ENCODE results near the gene ABCA1. TPM values are rescaled to one million over a fixed set of nuclear protein-coding genes. Genes with fewer than 3 reads are reported as not detected.
"Not testable (repeated sequence)": the region's sequence is repeated elsewhere in the genome, so short reads cannot be mapped to it uniquely, and the experiment has no call there.

Gene ABCA1
- total RNA-seq, 4 donors from 2014 or later, result 18.3 to 59.8 (median 35.0) TPM

DNA sequence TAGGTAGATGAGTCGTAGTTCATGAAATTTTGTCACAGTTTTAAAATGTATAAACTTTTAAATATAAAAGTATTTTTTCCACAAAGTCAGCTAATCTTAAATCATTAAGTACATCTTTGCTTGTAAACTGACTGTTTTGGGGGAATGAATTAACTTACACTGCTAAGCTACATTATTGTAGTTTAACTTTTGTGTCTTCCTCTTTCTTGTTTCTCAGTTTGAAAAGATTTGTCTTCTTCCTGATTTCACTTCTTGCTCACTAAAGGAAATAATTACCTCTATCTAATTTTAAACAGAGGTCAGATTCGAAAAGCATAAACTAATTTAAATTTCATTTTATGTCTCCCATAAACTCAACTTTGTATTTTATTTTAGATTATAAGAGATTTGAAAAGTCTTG, 158.3 kb downstream of the ABCA1 start:
- TF ChIP-seq POLR2A (IDR thresholded peaks at IDR 0.05) (no peak), CTCF (IDR thresholded peaks at IDR 0.05) (no peak)
- Histone ChIP-seq H3K27ac (no peak overlapping the region), H3K4me1 (peaks cover 0 to 9% of the 10 kb centered on the region in 2 donors), H3K4me3 (replicated peaks in 1 of 3) (no peak overlapping the region), H3K36me3 (no peaks in the 10 kb centered on the region), H3K27me3 (no peaks in the 10 kb centered on the region), H3K9me3 (no peaks in the 10 kb centered on the region)
- WGBS, 2 donors, result 89 to 92% methylated on average over 2 of the region's 2 CpGs
- intact Hi-C loops (cut with DNase I), result no loop called here
- DNase-seq, result no peak

GRCh38 chr9:104769029-104769428, 158.9 kb downstream of the ABCA1 start:
- 98% methylated on average over 12 of the region's 12 CpGs for WGBS, 2 donors

DNA sequence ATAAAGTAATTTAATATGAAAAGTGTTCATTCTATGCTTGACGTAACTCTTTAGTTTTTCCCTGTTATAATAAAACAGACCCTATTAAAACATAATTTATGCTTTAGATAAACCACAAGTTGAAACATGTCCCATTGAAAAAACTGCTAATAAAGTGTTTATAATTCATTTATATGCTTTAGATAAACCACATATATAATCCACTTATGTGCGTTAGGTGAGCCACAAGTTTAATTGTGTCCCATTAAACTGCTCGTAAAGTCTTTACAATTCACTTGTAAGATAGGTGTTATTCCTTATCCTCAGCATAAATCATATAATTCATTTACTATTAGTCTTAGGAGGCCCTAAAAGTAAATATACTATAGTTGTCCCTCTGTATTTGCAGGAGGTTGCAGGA, 160.4 kb downstream of the ABCA1 start:
- TF ChIP-seq POLR2A (IDR thresholded peaks at IDR 0.05) (no peak), CTCF (IDR thresholded peaks at IDR 0.05) (no peak)
- H3K27ac ChIP-seq, result no peak overlapping the region
- H3K36me3 ChIP-seq, result no peaks in the 10 kb centered on the region
- intact Hi-C loops (cut with DNase I), result no loop called here
- peaks cover 0 to 9% of the 10 kb centered on the region in 2 donors for H3K4me1 ChIP-seq
- H3K9me3 ChIP-seq, result no peaks in the 10 kb centered on the region
- H3K4me3 ChIP-seq (replicated peaks in 1 of 3), result no peak overlapping the region
- DNase-seq, result no peak
- H3K27me3 ChIP-seq, result no peaks in the 10 kb centered on the region
- 98 to 100% methylated on average over 3 of the region's 3 CpGs for WGBS, 2 donors

More at GRCh38 chr9:104769029-104769428, 158.9 kb downstream of the ABCA1 start:
- DNase-seq; H3K9me3 ChIP-seq; intact Hi-C loops (cut with DNase I); H3K27me3 ChIP-seq; H3K27ac ChIP-seq; H3K36me3 ChIP-seq; H3K4me3 ChIP-seq (replicated peaks in 1 of 3); H3K4me1 ChIP-seq: not testable (repeated sequence)

DNA sequence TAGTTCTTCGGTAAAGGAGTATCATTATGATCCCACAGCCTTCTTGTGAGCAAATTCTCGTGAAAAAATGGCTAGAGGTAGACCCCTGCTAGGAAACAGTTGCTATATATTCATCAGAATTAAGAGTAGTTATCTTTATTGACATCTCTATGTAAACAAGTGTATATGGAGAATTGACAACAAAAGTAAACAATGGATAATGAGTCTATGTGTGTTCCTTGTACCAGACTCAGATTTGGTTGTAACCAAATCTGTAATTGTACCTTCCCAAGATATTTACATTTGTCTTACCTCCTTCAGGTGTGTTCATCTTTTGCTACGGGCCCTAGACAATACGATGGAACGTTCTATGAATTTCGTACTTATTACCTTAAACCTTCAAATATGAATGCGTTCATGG, 161.9 kb downstream of the ABCA1 start:
- DNase-seq, result no peak
- WGBS, 2 donors, result 94 to 96% methylated on average over 7 of the region's 7 CpGs
- no peaks in the 10 kb centered on the region for H3K27me3 ChIP-seq
- H3K9me3 ChIP-seq, result no peaks in the 10 kb centered on the region
- H3K27ac ChIP-seq, result no peak overlapping the region
- no peaks in the 10 kb centered on the region for H3K36me3 ChIP-seq
- TF ChIP-seq POLR2A (IDR thresholded peaks at IDR 0.05) (no peak), CTCF (IDR thresholded peaks at IDR 0.05) (no peak)
- peaks cover 0 to 9% of the 10 kb centered on the region in 2 donors for H3K4me1 ChIP-seq
- intact Hi-C loops (cut with DNase I), result no loop called here
- no peak overlapping the region for H3K4me3 ChIP-seq (replicated peaks in 1 of 3)

DNA sequence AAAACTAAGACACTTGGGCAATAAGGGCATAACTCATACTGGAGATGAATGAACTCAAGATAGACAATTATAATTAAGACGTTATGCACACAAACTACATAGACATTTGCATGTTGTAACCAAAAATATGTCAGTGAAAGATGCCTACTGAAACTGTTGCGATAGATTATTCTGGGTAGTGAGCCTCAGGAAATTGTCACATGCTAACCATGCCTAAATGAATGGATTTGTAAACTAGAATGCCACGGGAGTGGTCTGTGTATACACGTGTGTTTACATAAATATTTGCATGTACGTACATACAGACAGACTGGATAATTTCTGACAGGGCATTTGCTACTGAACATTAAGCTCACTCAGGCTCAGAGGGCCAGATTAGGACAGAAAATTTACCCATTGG, 162.8 kb downstream of the ABCA1 start:
- no peak overlapping the region for H3K27ac ChIP-seq
- DNase-seq, result no peak
- intact Hi-C loops (cut with DNase I), result no loop called here
- no peaks in the 10 kb centered on the region for H3K9me3 ChIP-seq
- TF ChIP-seq POLR2A (IDR thresholded peaks at IDR 0.05) (no peak), CTCF (IDR thresholded peaks at IDR 0.05) (no peak)
- H3K27me3 ChIP-seq, result no peaks in the 10 kb centered on the region
- WGBS, 2 donors, result 85 to 89% methylated on average over 5 of the region's 5 CpGs
- no peaks in the 10 kb centered on the region for H3K36me3 ChIP-seq
- H3K4me1 ChIP-seq, result peaks cover 0 to 9% of the 10 kb centered on the region in 2 donors
- H3K4me3 ChIP-seq (replicated peaks in 1 of 3), result no peak overlapping the region

- H3K4me3 ChIP-seq (replicated peaks in 1 of 3), result no peak overlapping the region
- H3K4me1 ChIP-seq, result no peaks in the 10 kb centered on the region
- H3K9me3 ChIP-seq, result no peaks in the 10 kb centered on the region
- no peak for DNase-seq
- TF ChIP-seq POLR2A (IDR thresholded peaks at IDR 0.05) (no peak), CTCF (IDR thresholded peaks at IDR 0.05) (no peak)
- no peak overlapping the region for H3K27ac ChIP-seq
- H3K36me3 ChIP-seq, result no peaks in the 10 kb centered on the region
- intact Hi-C loops (cut with DNase I), result no loop called here
- H3K27me3 ChIP-seq, result no peaks in the 10 kb centered on the region
- 76 to 80% methylated on average over 3 of the region's 3 CpGs for WGBS, 2 donors
Observed at GRCh38 chr9:104758974-104759373, 169.0 kb downstream of the ABCA1 start.
